ENCODE measurements around the gene BEX2.
"Not testable (repeated sequence)": the region's sequence is repeated elsewhere in the genome, so short reads cannot be mapped to it uniquely, and the experiment has no call there.

Gene BEX2

DNA sequence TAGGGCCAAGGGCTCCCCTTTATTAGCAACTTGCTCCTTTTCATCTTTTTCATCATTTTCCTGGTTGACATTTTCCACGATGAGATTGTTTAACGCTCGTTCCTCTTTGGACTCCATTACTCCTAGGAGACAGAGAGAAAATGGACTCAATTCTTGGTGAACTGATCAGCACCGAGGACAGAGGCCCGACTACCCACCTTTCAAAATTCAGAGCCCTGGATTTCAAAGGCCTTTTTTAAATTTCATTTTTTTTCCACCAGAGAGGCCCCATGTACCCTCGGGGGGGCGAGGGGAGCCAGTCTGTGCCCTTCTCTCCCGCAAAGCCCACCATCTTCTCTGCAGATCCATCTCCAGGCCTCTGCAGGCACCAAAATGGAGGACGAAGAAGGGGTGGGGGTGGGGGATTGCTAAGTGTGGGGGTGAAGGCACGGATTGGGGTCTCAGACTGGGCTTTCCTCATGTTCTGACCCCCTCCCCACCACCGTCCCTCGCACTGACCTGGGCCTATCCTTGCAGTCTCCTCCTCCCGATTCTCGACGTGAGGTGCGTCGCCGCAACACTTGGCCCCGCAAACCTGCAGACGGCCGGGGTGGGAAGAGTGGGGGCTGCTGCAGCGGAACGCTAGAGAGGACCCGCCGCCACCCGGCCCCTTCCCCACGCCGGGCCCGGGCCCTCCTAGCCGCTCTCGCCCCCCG is 783 bp downstream of the BEX2 start:
- TF ChIP-seq, protein P1, sequence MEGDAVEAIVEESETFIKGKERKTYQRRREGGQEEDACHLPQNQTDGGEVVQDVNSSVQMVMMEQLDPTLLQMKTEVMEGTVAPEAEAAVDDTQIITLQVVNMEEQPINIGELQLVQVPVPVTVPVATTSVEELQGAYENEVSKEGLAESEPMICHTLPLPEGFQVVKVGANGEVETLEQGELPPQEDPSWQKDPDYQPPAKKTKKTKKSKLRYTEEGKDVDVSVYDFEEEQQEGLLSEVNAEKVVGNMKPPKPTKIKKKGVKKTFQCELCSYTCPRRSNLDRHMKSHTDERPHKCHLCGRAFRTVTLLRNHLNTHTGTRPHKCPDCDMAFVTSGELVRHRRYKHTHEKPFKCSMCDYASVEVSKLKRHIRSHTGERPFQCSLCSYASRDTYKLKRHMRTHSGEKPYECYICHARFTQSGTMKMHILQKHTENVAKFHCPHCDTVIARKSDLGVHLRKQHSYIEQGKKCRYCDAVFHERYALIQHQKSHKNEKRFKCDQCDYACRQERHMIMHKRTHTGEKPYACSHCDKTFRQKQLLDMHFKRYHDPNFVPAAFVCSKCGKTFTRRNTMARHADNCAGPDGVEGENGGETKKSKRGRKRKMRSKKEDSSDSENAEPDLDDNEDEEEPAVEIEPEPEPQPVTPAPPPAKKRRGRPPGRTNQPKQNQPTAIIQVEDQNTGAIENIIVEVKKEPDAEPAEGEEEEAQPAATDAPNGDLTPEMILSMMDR (IDR thresholded peaks at IDR 0.05; ENCODE audit: low read depth, low read length, missing control alignments) = no peak
- H3K4me3 ChIP-seq (replicated peaks; ENCODE audit: low read depth, low read length) = peak overlapping the region; percentile 30; the same call in 1 of the 2 replicates
- DNase-seq (ENCODE audit: extremely low read depth, low read depth) = no peak

DNA sequence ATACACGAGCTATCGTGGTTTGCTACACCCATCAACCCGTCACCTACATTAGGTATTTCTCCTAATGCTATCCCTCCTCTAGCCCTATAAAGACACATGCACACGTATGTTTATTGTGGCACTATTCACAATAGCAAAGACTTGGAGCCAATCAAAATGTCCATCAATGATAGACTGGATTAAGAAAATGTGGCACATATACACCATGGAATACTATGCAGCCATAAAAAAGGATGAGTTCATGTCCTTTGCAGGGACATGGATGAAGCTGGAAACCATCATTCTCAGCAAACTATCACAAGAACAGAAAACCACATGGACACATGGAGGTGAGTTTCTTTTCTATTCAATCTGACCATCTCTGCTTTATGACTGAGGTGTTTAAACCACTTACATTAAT is 5.1 kb downstream of the BEX2 start:
- DNase-seq (ENCODE audit: extremely low read depth, low read depth); H3K4me3 ChIP-seq (replicated peaks; ENCODE audit: low read depth, low read length): not testable (repeated sequence)

DNA sequence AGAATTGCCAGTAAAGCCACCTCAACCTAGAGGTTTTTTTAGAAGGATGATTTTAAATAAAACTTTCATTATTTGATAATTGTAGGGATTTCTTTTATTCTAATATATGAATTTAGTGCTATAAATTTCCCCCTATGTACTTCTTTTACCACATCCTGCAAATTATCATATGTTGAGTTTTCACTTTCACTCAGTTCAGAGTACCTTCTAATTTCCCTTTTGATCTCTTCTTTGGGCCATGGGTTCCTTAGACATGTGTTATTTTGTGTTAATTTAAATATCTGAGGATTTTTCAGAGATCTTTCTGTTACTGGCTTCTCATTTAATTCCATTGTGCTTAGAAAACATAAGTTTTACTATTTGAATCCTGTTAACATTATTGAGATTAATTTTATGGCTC is 6.1 kb downstream of the BEX2 start:
- TF ChIP-seq, protein P1 (IDR thresholded peaks at IDR 0.05; ENCODE audit: low read depth, low read length, missing control alignments) = no peak
- no peak overlapping the region for H3K4me3 ChIP-seq (replicated peaks; ENCODE audit: low read depth, low read length)
- DNase-seq (ENCODE audit: extremely low read depth, low read depth) = no peak

DNA sequence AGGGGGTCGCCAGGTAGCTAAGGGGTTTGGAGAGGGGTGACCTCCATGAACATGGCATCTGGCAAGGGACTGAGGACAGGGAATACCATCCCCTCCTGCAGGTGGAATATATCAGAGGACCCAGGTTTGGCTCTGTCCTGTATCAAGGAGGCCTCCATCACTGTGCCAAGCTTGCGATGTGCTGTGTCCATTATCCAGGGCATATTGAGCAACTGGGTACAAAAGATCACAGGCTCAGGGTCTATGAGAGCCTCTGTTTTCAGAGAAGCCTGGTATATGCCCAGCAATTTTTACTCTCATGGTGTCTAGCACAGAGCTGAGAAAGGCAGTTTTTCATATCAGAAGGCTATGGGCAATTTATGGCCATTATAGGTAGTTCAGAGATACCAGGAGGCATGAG is 17.7 kb downstream of the BEX2 start:
- TF ChIP-seq, protein P1 (IDR thresholded peaks at IDR 0.05; ENCODE audit: low read depth, low read length, missing control alignments) = no peak

DNA sequence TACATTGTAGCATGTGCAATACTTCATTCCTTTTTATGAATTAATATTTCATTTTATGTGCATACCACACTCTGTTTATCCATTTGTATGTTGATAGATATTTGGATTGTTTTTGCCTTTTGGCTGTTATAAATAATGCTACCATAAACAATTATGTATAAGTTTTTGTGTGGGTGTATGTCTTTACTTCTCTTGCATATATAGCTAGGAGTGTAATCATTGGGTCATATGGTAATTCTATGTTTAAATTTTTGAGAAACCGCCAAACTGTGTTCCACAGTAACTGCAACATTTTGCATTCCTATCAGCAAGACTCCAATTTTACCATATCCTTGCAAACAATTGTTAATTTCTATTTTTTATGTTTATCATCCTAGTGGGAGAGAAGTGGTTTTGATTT is 31.2 kb downstream of the BEX2 start:
- DNase-seq (ENCODE audit: extremely low read depth, low read depth) = no peak
- no peak overlapping the region for H3K4me3 ChIP-seq (replicated peaks; ENCODE audit: low read depth, low read length)
- TF ChIP-seq, protein P1 (IDR thresholded peaks at IDR 0.05; ENCODE audit: low read depth, low read length, missing control alignments) = no peak

More for the DNA sequence above, 17.7 kb downstream of the BEX2 start:
- no peak for DNase-seq (ENCODE audit: extremely low read depth, low read depth)
- H3K4me3 ChIP-seq (replicated peaks; ENCODE audit: low read depth, low read length) = no peak overlapping the region

DNA sequence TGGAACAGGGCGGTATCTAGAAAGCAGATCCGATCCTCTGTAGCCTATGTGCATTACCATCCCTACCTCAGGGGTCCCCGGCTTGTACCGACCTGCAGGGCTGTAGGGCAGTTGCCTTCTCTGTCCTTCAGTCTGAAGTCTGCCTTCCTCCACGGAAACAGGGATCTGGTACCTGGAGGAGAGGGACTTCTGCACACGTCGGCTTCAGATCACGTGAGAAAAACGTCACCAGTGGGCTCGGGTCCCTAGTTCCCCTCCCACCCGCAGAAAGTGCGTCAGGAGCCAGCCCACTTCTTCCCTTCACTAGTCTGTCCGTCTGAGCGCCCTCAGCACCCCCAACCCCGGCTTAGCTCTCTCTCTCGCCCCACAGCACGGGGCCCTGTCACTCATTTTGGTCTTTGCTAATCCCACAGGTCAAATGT is 34.2 kb downstream of the BEX2 start, which contains the start of gene TCEAL5:
TSS of gene TCEAL5 (minus strand) at position 170 of the 422 bp plus-strand sequence. CDS start 2,187 bp downstream, outside the sequence.
- TF ChIP-seq, protein P1 (IDR thresholded peaks at IDR 0.05; ENCODE audit: low read depth, low read length, missing control alignments) = no peak
- no peak for DNase-seq (ENCODE audit: extremely low read depth, low read depth)
- H3K4me3 ChIP-seq (replicated peaks; ENCODE audit: low read depth, low read length) = no peak within 1 kb of the TSS

DNA sequence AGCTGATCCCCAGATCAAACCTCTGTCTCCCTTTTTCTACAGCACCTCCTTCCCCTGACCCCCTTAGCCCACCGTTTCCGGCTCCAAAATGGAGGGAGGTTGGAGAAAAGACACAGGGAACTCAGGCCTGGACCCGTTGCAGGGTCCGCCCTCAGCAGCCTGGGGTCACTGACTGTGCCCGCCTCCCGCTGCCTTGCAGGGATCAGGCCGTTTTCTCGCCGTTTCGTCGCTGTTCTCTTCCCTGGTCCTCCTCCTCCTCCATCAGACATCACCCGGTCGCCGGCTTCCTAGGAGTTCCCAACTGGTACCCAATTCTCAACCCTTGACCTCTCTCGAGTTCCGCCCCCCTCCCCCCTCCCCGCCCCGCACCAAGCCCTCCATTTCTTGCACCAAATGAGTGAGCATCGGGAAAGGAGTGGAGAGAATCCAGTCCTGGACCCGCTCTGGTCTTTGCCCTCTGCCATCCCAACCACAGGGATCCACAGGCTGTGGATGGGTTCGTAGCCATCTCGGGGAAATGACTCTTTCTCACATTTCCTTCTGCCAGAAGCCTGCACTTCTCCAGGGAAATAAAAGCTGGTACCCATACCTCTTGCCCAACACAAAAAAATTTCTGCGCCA is 34.7 kb downstream of the BEX2 start:
- no peak overlapping the region for H3K4me3 ChIP-seq (replicated peaks; ENCODE audit: low read depth, low read length)
- TF ChIP-seq, protein P1 (IDR thresholded peaks at IDR 0.05; ENCODE audit: low read depth, low read length, missing control alignments) = no peak
- DNase-seq (ENCODE audit: extremely low read depth, low read depth) = no peak

Measured in HFF-Myc (cell line).